Naive thymus-derived CD8-positive, alpha-beta T cell (primary cell): ENCODE data around the gene SUPT4H1. TPM values are rescaled to one million over a fixed set of nuclear protein-coding genes. Genes with fewer than 3 reads are reported as not detected.

Experiments
- ATAC-seq, 2 donors: fragments of 150-1000 bp; cut with Tn5 transposase in 1 of 2; sonication (Bioruptor Pico), chemical (Tn5 transposase) in 1 of 2; 1 replicate in 1 of 2; 2 replicates in 1 of 2; pipeline ENCODE4 v1.10.0; 2021; ENCODE audit warnings: mild to moderate bottlenecking in 2 of 2, moderate library complexity in 2 of 2
- POLR2A ChIA-PET: fragments of 350-600 bp; sonication (Branson Sonifier 250); formaldehyde crosslinking; loops from one replicate; lab custom pipeline; 2021; ENCODE audit warnings: antibody characterized with exemption; lab: Charles Lee
- DNase-seq, 10 donors: peaks; one replicate each; pipeline versions ENCODE4 v3.0.0 to v3.0.0-alpha.2; 2020 to 2022
- H3K27ac Mint-ChIP-seq, 10 donors: one replicate each; pipeline ENCODE4 v1.8.0; 2020 to 2022; ENCODE audit warnings: mild to moderate bottlenecking in 10 of 10, mixed read lengths in 10 of 10, moderate library complexity in 4 of 10, inconsistent platforms in 1 of 10
- H3K27me3 Mint-ChIP-seq, 5 donors: one replicate each; pipeline ENCODE4 v1.8.0; 2021 to 2022; ENCODE audit warnings: mixed read lengths in 5 of 5
- H3K36me3 Mint-ChIP-seq, 3 donors: one replicate each; pipeline ENCODE4 v1.8.0; 2020 to 2022; ENCODE audit warnings: mixed read lengths in 3 of 3, mild to moderate bottlenecking in 2 of 3, inconsistent platforms in 1 of 3
- H3K4me1 Mint-ChIP-seq, 4 donors: one replicate each; pipeline ENCODE4 v1.8.0; 2021 to 2022; ENCODE audit warnings: mixed read lengths in 4 of 4
- H3K4me3 Mint-ChIP-seq, 10 donors: one replicate each; pipeline ENCODE4 v1.8.0; 2020 to 2022; ENCODE audit warnings: mild to moderate bottlenecking in 10 of 10, mixed read lengths in 10 of 10, moderate library complexity in 6 of 10, inconsistent platforms in 1 of 10
- H3K9me3 Mint-ChIP-seq, 9 donors: one replicate each; pipeline ENCODE4 v1.8.0; 2020 to 2022; ENCODE audit warnings: mixed read lengths in 9 of 9, mild to moderate bottlenecking in 3 of 9, inconsistent platforms in 1 of 9, moderate library complexity in 1 of 9
- polyA plus RNA-seq, 3 donors: library from polyadenylated mRNA; unstranded; fragments of 300-500 nt; fragmentation: Illumina TruSeq; gene quantifications; one replicate each; pipeline ENCODE4 v1.2.3, GENCODE V29; 2021
- total RNA-seq, 8 experiments: library from RNA in 2 of 8; stranded (reverse) in 2 of 8; gene quantifications; one replicate each; pipeline ENCODE4 v1.2.3 and lab custom pipeline; 2021 to 2026

Gene SUPT4H1
- total and polyA plus RNA-seq, 5 experiments from 2014 or later: 58.2 to 97.4 (median 65.9) TPM

GRCh38 chr17:58378733-58379510, 26.9 kb upstream of the SUPT4H1 start:
- no peaks in the 10 kb centered on the region for H3K27me3 Mint-ChIP-seq
- POLR2A ChIA-PET: interaction anchor here (1.0 to 1.2 kb wide), 2 partner anchors 27 to 125 kb away, joined by 3 read pairs; partner anchors contain the start of gene SUPT4H1
- H3K36me3 Mint-ChIP-seq: no peaks in the 10 kb centered on the region
- no peaks in the 10 kb centered on the region for H3K9me3 Mint-ChIP-seq
- peak overlapping the region in 7 of 10 donors; percentile 18 to 59 (median 33) for H3K4me3 Mint-ChIP-seq
- DNase-seq (peak in 1 of 10 donors; percentile 27), ATAC-seq (peak; percentile 38 to 71)
- H3K4me1 Mint-ChIP-seq: peaks cover 31 to 52% (median 45%) of the 10 kb centered on the region in 4 donors
- peak overlapping the region in 7 of 10 donors; percentile 12 to 71 (median 36) for H3K27ac Mint-ChIP-seq

DNA sequence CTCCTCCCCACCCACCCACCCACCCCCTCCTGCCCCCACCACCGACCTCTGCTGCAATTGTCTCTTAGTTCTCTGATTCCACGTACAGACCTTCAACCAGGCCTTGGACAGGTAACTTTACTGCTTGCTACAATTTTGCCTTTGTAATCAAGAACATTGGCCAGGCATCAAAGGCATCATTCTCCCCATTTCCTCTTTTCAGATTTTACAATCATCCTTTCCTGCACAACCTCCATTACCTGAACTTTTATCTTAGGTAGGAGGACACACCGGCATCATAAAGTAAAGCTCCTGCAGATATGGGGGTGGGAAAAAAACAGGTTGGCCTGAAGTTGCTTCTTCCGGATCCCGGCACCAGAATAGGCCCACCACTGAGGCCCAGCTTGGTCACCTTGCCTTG, 25.7 kb upstream of the SUPT4H1 start:
- peaks cover 30 to 44% (median 41%) of the 10 kb centered on the region in 4 donors for H3K4me1 Mint-ChIP-seq
- peaks cover 0 to 3% (median 0%) of the 10 kb centered on the region in 3 donors for H3K36me3 Mint-ChIP-seq
- ATAC-seq (no peak), DNase-seq (no peak)
- H3K27ac Mint-ChIP-seq: no peak overlapping the region
- no peaks in the 10 kb centered on the region for H3K27me3 Mint-ChIP-seq
- H3K4me3 Mint-ChIP-seq: no peak overlapping the region
- POLR2A ChIA-PET: interaction anchor here (0.6 kb wide), 1 partner anchor 58 kb away, joined by 3 read pairs; no protein-coding TSS in a partner anchor
- H3K9me3 Mint-ChIP-seq: no peaks in the 10 kb centered on the region

DNA sequence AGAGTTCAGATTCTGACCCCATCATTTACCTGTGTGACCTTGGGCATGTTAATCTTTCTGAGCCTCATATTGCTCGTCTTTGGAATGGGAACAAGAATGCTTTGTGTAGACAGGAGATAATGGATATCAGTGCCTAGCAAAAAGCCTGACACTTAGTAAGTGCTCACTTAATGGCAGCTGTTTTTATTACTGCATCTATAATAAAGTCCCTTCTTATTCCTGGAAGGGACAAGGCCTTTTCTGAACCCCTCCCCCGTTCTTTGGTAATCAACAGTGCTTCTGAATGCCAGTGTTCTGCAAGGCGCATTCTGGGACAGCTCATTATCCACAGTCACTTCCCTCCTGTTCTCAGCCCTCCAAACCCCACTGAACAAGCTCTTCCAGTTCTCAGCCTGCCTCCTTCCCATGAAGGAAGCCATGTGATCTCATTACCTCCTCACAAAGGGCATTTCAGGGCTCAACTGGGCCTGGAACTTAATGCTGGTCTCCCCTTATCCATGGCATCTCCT, 25.1 kb upstream of the SUPT4H1 start:
- no peak overlapping the region for H3K4me3 Mint-ChIP-seq
- ATAC-seq: no peak
- DNase-seq: no peak
- H3K36me3 Mint-ChIP-seq: peaks cover 0 to 3% (median 0%) of the 10 kb centered on the region in 3 donors
- peaks cover 25 to 42% (median 35%) of the 10 kb centered on the region in 4 donors for H3K4me1 Mint-ChIP-seq
- POLR2A ChIA-PET: interaction anchor here (0.6 kb wide), 1 partner anchor 58 kb away, joined by 3 read pairs; no protein-coding TSS in a partner anchor
- no peak overlapping the region for H3K27ac Mint-ChIP-seq
- no peaks in the 10 kb centered on the region for H3K27me3 Mint-ChIP-seq
- no peaks in the 10 kb centered on the region for H3K9me3 Mint-ChIP-seq

DNA sequence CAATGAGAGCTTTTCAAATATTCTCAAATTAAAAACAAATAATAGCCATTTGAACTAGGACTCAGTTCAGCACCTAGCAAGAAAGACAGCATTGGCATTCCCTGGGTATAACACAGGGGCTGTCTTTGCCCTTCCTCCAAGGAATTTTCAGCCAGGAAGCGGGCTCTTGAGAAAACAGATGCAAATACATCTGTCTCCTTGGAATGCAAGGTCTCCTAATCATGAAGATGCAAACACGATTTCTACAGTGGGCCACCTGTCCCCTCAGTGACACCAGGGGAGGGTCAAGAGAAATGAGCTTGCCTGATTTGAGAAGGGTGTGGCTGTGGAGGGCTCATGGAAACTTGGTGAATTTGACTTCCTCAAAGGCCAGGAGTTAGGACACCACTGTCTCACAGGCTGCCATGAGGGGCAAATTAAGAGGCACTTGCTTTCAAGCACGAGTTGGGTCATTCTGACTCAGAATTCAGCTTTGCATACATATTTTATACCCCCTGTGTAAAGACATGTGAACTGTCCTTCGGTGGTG, 24.5 kb upstream of the SUPT4H1 start:
- H3K27ac Mint-ChIP-seq: no peak overlapping the region
- no peaks in the 10 kb centered on the region for H3K27me3 Mint-ChIP-seq
- DNase-seq: no peak

DNA sequence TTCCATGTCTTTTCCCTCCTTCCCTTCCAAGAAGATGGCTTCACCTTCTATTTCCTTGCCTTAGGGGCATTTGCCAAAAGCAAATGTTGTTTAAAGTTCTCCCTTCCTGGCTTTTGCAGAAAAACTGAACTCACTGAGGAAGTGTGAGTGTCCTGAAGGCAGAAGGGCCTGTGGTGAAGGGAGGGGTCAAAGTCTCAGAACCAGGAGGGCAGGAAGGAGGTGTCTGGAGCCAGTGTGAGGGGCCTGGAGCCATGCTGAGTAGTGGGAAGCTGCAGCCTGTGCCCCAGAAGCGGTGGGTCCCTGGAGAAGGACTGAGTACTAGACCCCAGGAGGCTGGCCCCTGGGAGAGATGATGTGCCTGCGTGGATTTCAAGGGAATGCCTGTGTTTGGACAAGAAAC, 23.8 kb upstream of the SUPT4H1 start:
- H3K27ac Mint-ChIP-seq: peak overlapping the region in 1 of 10 donors; percentile 53
- no peak overlapping the region for H3K4me3 Mint-ChIP-seq
- DNase-seq (no peak), ATAC-seq (no peak)
- H3K9me3 Mint-ChIP-seq: no peaks in the 10 kb centered on the region
- peaks cover 0 to 3% (median under 1%) of the 10 kb centered on the region in 3 donors for H3K36me3 Mint-ChIP-seq
- no peaks in the 10 kb centered on the region for H3K27me3 Mint-ChIP-seq
- H3K4me1 Mint-ChIP-seq: peaks cover 16 to 41% (median 33%) of the 10 kb centered on the region in 4 donors
- POLR2A ChIA-PET: no interaction called here

More for the DNA sequence above, 24.5 kb upstream of the SUPT4H1 start:
- Mint-ChIP-seq H3K4me3 (no peak overlapping the region), H3K36me3 (peaks cover 0 to 3% (median 0%) of the 10 kb centered on the region in 3 donors), H3K4me1 (peaks cover 21 to 39% (median 31%) of the 10 kb centered on the region in 4 donors), H3K9me3 (no peaks in the 10 kb centered on the region)
- ATAC-seq: no peak
- POLR2A ChIA-PET: no interaction called here

- POLR2A ChIA-PET: no interaction called here
- ATAC-seq: no peak
- peaks cover 0 to 5% (median 5%) of the 10 kb centered on the region in 3 donors for H3K36me3 Mint-ChIP-seq
- no peaks in the 10 kb centered on the region for H3K9me3 Mint-ChIP-seq
- H3K27ac Mint-ChIP-seq: peak overlapping the region in 2 of 10 donors; percentile 2 to 61
- no peak overlapping the region for H3K4me3 Mint-ChIP-seq
- H3K27me3 Mint-ChIP-seq: no peaks in the 10 kb centered on the region
- no peak for DNase-seq
- H3K4me1 Mint-ChIP-seq: peaks cover 17 to 42% (median 33%) of the 10 kb centered on the region in 4 donors
These were observed 23.3 kb upstream of the SUPT4H1 start for GRCh38 chr17:58375256-58375655.

- H3K27me3 Mint-ChIP-seq: no peaks in the 10 kb centered on the region
- no peak overlapping the region for H3K27ac Mint-ChIP-seq
- DNase-seq (no peak), ATAC-seq (no peak)
- peaks cover 14 to 37% (median 25%) of the 10 kb centered on the region in 4 donors for H3K4me1 Mint-ChIP-seq
- no peaks in the 10 kb centered on the region for H3K9me3 Mint-ChIP-seq
- H3K4me3 Mint-ChIP-seq: no peak overlapping the region
- POLR2A ChIA-PET: no interaction called here
- H3K36me3 Mint-ChIP-seq: peaks cover 0 to 5% (median 5%) of the 10 kb centered on the region in 3 donors
These were observed 21.9 kb upstream of the SUPT4H1 start for GRCh38 chr17:58373923-58374322.

- peak overlapping the region in 1 of 10 donors; percentile 51 for H3K27ac Mint-ChIP-seq
- POLR2A ChIA-PET: interaction anchor here (0.6 to 1.5 kb wide), 3 partner anchors 10 to 319 kb away, joined by 3 to 5 read pairs (median 5); partner anchors contain the start of genes SUPT4H1 and TEX14
These were observed 21.0 kb upstream of the SUPT4H1 start for GRCh38 chr17:58373003-58373402.

GRCh38 chr17:58371300-58371950, 19.4 kb upstream of the SUPT4H1 start:
- no peak overlapping the region for H3K4me3 Mint-ChIP-seq
- H3K36me3 Mint-ChIP-seq: peaks cover 0 to 5% (median 5%) of the 10 kb centered on the region in 3 donors
- POLR2A ChIA-PET: interaction anchor here (0.6 to 1.5 kb wide), 2 partner anchors 19 to 97 kb away, joined by 3 to 5 read pairs; partner anchors contain the start of gene SUPT4H1
- no peaks in the 10 kb centered on the region for H3K9me3 Mint-ChIP-seq
- peaks cover 7 to 34% (median 10%) of the 10 kb centered on the region in 4 donors for H3K4me1 Mint-ChIP-seq
- H3K27ac Mint-ChIP-seq: peak overlapping the region in 5 of 10 donors; percentile 20 to 53 (median 43)
- ATAC-seq (no peak), DNase-seq (no peak)
- H3K27me3 Mint-ChIP-seq: no peaks in the 10 kb centered on the region

More at GRCh38 chr17:58373003-58373402, 21.0 kb upstream of the SUPT4H1 start:
- H3K4me1 Mint-ChIP-seq: peaks cover 12 to 35% (median 20%) of the 10 kb centered on the region in 4 donors
- no peaks in the 10 kb centered on the region for H3K27me3 Mint-ChIP-seq
- ATAC-seq: no peak
- no peak overlapping the region for H3K4me3 Mint-ChIP-seq
- DNase-seq: no peak
- H3K36me3 Mint-ChIP-seq: peaks cover 0 to 5% (median 5%) of the 10 kb centered on the region in 3 donors
- H3K9me3 Mint-ChIP-seq: no peaks in the 10 kb centered on the region

GRCh38 chr17:58370716-58371115, 18.7 kb upstream of the SUPT4H1 start:
- H3K4me3 Mint-ChIP-seq: peak overlapping the region in 2 of 10 donors; percentile 21 to 82

DNA sequence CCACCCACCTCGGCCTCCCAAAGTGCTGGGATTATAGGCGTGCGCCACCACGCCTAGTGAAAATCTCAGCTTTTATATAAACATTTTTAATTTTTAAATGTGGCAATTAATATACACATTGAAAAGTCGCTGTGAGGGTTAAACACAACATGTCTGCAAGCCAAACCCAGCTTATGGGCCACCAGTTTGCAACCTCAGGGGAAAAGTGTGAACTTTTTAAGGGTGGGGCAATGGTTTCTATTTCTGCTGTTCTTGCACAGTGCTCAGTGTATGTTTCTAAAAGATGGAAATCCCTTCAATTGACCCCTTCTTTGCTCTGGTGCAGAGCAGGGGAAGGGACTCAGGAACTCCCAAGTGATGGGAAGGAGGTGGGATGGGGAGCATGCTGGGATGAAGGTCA, 18.3 kb upstream of the SUPT4H1 start:
- peaks cover 0 to 5% (median 5%) of the 10 kb centered on the region in 3 donors for H3K36me3 Mint-ChIP-seq
- H3K27ac Mint-ChIP-seq: peak overlapping the region in 2 of 10 donors; percentile 15 to 69

More at GRCh38 chr17:58370716-58371115, 18.7 kb upstream of the SUPT4H1 start:
- Mint-ChIP-seq H3K4me1 (peaks cover 12 to 41% (median 17%) of the 10 kb centered on the region in 4 donors), H3K9me3 (no peaks in the 10 kb centered on the region), H3K27ac (peak overlapping the region in 4 of 10 donors; percentile 15 to 69 (median 37)), H3K36me3 (peaks cover 0 to 5% (median 5%) of the 10 kb centered on the region in 3 donors), H3K27me3 (no peaks in the 10 kb centered on the region)
- DNase-seq (no peak), ATAC-seq (no peak)
- POLR2A ChIA-PET: no interaction called here

More for the DNA sequence above, 18.3 kb upstream of the SUPT4H1 start:
- H3K27me3 Mint-ChIP-seq: no peaks in the 10 kb centered on the region
- no peaks in the 10 kb centered on the region for H3K9me3 Mint-ChIP-seq
- H3K4me3 Mint-ChIP-seq: peak overlapping the region in 2 of 10 donors; percentile 21 to 82
- ATAC-seq (no peak), DNase-seq (no peak)
- POLR2A ChIA-PET: interaction anchor here (0.6 to 1.0 kb wide), 2 partner anchors 18 to 19 kb away, joined by 3 read pairs; partner anchors contain the start of gene SUPT4H1
- peaks cover 12 to 41% (median 20%) of the 10 kb centered on the region in 4 donors for H3K4me1 Mint-ChIP-seq
